Stimulated activated CD4-positive, alpha-beta T cell treated with anti-CD3 and anti-CD28 coated beads, Interleukin-4, amount 100 ng/mL, for 24 hours (primary cell): ENCODE measurements around the gene CBX7.

Source experiments
- DNase-seq: peaks from one replicate; pipeline ENCODE4 v3.0.0-alpha.2; 2020

Gene CBX7

GRCh38 chr22:39152511-39153219, at the start of gene CBX7:
CBX7 (minus strand) TSS chr22:39152680; CDS start chr22:39152444, 236 bp downstream.
- DNase-seq: peak; percentile 87

DNA sequence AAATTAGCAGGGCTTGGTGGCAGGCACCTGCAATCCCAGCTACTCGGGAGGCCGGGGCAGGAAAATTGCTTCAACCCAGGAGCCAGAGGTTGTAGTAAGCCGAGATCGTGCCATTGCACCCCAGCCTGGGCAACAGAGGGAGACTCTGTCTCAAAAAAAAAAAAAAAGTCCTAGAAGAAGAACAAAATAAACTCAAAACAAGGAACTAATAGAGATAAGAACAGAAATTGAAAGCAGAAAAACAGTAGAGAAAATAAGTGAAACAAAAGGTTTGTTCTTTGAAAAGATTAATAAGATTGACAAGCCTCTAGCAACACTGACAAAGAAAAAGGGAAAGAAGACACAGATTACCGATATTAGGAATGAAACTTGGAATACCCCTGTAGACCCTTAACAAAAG, 45.1 kb upstream of the CBX7 start:
- DNase-seq: no peak

GRCh38 chr22:39194098-39194497, 41.6 kb upstream of the CBX7 start:
- no peak for DNase-seq

- DNase-seq: no peak
These were observed 36.3 kb upstream of the CBX7 start for GRCh38 chr22:39188809-39189208.

- DNase-seq: no peak
These were observed 33.1 kb upstream of the CBX7 start for GRCh38 chr22:39185601-39186012.

- DNase-seq: no peak
These were observed 32.4 kb upstream of the CBX7 start for GRCh38 chr22:39184586-39185577.

DNA sequence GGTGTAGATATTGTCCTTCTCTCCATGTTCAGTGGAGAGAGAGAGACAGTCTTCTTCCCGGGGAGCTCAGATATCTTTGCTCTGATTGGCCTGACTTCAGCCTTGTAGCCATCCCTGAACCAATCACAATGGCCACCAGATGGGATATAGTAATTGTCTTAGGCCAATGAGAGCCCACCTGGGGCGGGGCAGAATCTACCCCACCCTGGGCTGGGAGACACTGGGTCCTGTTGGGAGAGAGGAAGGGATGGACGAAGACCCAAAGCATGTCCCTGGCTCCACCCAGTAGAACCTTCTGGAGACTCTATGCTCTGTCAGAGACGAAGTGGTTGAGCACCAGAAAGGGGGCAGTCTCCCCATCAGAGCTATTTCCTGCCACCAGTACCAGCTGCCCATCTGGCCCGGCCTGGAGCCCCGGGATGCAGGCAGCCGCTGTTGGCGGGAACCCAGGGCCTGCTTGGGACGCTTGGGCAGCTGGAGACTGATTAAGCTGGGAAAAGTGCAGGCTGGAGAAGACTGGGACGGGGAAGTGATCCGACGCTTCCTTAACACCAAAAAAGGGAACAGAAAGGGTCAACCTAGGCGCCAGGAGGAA, 31.6 kb upstream of the CBX7 start:
- DNase-seq: no peak

- DNase-seq: no peak
These were observed 30.1 kb upstream of the CBX7 start for GRCh38 chr22:39182478-39183030.

- no peak for DNase-seq
These were observed 29.3 kb upstream of the CBX7 start for GRCh38 chr22:39181778-39182177.

DNA sequence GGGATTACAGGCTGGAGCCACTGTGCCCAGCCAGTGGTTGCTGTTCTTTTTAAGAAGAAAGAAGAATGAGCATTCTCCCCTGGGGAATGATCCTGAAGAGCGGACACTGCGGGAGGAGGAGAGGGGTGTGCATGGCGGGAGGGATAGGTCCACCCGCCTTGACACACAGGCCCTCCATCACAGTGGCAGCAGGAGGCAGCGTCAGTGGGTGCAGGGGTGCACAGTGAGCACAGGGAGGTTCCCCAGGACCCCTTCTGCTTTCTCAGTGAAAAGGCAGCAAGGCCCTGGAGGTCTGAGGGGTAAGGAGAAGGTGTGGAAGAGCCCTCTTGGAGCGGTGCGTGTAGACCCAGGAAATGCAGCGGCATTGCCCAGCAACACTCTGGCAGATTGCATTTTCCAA, 28.9 kb upstream of the CBX7 start:
- DNase-seq: no peak

- DNase-seq: no peak
These were observed 27.4 kb upstream of the CBX7 start for GRCh38 chr22:39179841-39180335.

- no peak for DNase-seq
These were observed 26.9 kb upstream of the CBX7 start for GRCh38 chr22:39179401-39179827.

DNA sequence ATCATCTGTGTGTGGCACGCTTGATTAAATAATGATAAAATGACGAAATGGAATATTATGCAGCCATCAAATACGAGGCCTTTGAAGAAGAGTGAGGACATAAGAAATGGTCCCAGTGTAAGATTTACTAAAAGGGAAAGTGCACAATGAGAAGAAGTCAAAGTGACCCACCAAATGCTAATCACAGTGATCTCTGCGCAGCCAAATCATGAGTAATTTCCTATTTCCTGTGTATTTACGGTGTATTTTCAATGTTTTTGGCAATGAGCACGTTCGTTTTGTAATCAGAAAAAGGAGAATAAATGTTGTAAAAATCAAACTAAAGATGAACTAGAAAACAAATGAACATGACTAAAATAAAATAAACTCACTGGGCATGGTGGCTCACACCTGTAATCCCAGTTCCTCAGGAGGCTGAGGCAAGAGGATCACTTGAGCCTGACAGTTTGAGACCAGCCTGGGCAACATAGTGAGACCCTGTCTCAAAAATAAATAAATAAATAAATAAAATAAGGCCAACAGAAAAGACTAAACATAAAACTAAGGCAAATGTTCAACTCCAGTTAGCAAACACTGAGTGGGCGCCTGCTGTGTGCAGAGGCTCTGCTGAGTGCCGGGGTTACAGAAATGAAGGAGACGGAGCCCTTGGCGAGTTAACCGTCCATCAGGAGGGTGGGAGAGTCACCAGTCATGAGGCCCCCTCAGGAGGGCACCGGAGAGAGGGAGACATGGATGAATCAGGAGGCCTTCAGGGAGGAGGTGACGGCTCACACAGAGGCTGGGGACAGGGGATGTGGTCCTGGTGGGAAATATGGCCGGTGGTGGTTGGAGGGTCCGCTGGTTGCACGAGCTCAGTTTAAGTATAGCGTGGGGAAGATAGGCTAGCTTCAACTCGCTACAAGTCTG, 26.0 kb upstream of the CBX7 start:
- DNase-seq: no peak

- no peak for DNase-seq
These were observed 25.3 kb upstream of the CBX7 start for GRCh38 chr22:39177791-39178190.

DNA sequence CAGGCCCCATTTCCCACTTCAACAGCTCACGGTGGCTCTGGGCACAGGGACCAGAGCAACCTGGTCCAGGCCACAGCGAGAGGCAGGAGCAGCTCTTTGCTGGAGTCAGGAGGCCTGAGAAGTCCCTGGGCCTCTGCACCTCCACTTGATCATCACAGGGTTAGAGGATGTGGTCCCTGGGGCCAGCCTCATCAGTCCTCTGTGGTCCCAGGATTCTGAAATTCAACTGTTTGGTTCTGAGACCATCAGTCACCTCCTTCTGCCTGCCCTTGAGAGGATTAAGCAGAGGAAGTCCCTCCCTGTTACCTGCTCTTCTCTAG, 24.9 kb upstream of the CBX7 start:
- DNase-seq: no peak

DNA sequence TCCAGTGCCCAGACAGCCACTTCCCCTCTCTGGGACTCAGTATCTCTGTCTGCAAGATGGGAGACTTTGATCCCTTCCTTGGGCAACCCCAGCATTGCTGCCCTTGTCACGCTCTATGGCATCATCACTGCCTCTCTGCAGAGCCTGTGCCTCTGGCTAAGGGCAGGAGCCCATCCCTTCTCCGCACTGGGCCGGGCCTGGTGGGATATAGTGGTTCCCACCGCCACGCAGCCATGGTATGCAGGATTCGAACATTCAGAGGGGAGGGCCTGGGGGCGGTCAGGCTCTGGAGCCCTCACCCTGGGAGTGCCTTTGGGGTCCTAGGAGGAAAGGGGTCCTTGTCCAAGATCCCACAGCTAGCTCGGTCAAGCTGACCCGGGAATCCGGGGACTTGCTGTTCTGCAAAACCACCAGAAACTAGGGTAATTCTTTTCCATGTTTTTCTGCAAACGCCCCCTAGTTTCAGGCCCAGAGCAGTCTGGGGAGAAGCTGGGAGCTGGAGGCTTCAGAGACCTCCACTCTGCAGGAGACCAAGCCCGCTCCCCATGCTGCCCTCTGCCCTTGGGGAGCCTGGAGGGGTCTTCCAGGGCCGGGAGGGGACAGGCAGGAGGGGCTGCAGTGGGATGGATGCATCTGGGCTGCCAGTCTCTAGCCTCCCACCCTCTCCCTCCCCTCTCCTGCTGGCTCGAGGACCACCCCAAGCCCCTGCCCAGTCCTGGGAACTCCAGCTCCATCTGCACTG, 24.4 kb upstream of the CBX7 start:
- no peak for DNase-seq

DNA sequence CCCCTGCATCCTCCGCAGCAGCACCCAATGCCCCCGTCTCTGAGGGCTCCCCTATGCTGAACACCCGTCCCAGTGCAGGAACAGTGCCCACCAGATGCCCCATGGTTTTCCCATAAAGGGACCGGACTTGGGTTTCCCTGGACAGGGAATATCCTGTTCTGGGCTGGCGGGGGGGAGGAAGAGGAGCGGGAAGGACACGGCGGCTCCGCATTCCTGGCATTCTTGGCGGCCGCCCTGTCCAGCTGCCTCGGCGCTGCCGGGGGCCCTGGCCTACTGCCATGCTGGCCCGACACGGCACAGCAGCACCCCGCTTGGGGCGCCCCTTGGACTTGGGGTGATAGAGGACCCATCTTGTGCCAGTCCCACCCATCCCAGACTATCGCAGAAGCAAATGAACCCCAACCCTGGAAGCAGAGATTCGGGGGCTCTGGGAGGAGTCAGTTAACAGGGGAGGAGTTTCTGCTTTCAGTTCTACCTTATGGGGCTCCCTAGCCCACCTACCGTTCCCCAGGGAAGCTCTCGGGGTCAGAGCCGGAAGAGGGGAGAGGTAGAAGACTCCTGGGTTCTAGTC, 23.7 kb upstream of the CBX7 start:
- DNase-seq: no peak

DNA sequence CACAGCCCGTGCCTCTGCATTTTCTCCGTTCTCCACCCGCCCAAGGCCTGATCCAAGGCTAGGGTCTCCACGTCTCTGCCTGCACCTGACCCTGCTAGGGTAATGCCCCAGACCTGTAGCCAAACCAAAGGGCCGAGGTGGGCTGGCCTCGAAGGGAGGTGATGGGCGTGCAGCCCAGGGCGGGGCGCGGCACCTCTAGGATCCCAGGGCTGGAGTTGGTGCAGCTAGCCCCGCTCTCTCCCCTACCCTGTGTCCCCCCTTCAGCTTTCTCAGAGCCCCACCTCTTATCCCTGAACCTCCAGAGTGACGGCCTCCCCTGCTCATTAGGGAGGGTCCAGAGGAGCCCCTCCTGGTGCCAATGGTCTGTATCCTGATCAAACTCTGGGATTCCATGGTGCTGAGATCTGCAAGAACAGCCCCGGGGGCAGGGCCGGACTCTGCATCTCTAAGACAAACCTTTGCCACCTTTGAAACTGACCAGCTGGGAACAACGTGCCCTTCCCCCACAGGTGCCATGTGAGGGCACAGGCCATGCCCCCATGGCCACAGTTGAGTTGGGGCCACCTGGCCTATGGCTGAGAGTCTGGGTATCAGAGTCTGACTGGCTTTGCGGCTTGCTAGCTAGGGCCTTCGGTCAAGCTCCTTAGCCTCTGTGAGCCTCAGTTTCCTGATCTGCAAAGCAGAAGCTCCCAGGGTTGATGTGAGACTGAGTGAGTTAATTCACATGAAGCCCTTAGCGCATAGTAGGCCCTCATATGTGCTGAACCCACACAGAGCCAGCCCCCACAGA, 23.1 kb upstream of the CBX7 start:
- DNase-seq: no peak

GRCh38 chr22:39174498-39175352, 22.2 kb upstream of the CBX7 start:
- peak; percentile 58 for DNase-seq
